Head of caudate nucleus (tissue), 42 donors: ENCODE results near the gene ZBTB7A.

Experiments used
- DNase-seq, 42 donors: peaks; one replicate each; pipeline versions ENCODE4 v3.0.0 to v3.0.0-alpha.2; 2020 to 2021; ENCODE audit warnings: mixed read lengths in 7 of 42
- intact Hi-C: fragments of 100-400 bp; cut with DNase I; formaldehyde crosslinking; loops from one replicate; pipeline ENCODE4 v1.15.0; 2022

Gene ZBTB7A

DNA sequence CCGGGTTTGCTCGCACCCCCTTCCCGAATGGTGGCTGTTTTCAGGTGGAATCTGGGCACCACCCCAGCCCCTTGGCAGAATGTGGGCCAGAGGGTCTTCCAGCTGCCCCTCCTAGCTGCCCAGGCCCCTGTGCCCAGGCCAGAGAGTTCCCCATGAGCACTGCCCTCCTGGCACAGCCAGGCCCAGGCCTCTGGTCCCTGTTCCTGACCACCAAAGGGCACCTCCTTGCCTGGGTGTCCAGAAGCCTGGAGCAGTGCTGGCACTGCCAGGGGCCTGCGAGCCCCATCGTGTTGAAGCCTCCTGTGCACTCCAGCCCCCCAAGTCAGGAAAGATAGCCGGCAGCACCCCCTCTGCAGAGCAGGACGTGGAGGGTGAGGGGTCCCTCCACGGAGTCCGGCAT lies 35.7 kb downstream of the ZBTB7A start:
- DNase-seq: no peak
- intact Hi-C loops: no loop called here

DNA sequence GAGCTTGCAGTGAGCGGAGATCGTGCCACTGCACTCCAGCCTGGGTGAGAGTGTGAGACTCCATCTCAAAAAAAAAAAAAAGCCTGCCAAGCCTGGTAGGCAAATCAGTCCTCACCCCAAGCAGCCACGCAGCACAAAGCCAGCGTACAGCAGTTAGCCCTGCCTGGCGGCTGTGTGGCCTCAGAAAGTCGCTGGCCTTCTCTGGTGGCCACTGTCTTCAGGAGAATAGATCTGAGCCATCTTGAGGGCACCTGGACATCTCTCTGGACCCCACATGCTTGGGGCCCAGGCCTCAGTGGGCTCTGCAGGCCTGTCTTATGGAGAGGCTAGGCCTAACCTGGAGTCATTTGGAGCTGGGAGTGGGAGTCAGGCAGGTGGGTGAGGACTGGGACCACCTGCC lies 36.1 kb downstream of the ZBTB7A start:
- intact Hi-C loops: no loop called here

DNA sequence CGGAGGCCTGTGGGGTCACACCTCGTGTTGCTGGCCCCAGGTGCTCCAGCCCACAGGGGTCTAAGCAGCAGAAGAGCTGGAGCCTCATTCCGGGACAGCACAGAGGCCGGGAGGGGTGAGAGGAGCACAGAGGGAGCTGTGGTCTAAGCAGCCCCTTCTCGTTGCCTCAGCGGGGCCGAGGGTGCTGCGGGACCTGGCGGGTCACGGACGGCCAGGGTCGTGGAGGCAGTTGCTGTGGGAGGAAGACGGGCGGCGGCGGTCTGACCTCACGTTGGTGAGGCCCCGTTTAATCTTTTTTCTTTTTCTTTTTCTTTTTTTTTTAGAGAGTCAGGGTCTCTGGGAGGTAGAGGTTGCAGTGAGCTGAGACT lies 37.5 kb downstream of the ZBTB7A start:
- DNase-seq: no peak
- intact Hi-C loops: no loop called here

More for the DNA sequence above, 36.1 kb downstream of the ZBTB7A start:
- DNase-seq: no peak

DNA sequence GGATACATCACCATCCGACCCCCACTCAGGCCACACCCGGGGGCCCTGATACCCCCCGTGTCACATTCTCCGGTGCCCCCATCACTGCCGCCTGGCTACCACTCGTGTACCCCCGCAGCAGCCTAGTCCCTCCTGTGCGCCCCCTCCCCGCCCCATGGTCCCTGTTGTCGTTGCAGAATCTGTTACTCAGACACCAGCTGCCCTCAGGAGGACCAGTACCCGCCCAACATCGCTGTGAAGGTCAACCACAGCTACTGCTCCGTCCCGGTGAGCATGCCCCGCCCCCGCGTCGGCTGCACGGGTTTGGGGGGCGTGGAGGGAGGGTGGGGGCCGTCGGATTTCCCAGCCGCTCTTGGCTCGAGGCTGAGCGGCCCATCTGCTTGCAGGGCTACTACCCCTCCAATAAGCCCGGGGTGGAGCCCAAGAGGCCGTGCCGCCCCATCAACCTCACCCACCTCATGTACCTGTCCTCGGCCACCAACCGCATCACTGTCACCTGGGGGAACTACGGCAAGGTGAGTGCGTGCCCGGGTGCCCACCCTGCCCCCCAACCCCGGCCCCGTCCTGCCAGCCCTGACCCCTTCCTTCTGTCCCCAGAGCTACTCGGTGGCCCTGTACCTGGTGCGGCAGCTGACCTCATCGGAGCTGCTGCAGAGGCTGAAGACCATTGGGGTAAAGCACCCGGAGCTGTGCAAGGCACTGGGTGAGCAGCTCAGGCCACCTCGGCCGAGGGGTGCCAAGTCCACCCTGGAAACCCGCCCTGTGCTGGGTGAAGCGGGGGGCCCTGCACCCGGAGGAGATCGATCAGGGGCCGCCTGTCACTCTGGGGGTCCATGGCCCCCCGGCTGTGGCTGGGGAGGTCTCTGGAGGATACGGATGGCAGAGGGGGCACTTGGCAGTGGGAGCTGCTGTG lies 38.1 kb downstream of the ZBTB7A start:
- intact Hi-C loops: no loop called here
- no peak for DNase-seq

DNA sequence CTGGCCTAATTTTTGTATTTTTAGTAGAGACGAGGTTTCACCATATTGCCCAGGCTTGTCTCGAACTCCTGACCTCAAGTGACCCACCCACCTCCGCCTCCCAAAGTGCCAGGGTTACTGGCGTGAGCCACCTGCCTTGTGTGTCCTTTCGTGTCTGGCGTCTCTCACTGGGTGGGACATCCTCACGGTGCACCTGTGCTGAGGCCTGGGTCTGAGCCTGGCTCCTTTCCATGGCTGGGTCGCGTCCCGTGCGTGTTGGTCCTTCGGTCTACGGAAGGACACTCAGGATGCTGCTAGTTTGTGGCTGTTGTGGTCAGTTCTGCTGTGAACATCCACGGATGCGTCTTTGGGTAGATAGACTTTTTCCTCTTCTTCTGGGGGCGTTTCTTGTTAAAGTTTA lies 39.6 kb downstream of the ZBTB7A start:
- intact Hi-C loops: no loop called here
- no peak for DNase-seq

DNA sequence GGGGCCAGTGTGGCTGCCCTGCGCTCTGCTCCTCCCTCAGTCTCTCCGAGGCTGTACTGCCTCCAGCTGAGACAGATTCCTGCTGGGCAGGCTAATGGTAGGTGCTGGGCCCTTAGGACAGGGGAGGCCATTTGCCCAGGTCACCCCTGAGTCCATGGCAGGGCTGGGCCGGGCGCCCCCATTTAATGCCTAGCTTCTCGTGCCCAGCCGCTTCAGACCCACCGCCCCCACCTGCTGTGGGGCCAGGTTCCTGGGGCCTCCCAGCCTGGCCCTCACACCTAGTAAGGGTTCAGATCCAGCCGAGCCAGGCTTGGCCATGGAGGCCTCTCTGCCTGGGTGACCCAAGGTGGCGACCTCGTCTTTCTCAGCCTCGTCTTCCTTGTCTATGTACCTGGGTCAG lies 41.4 kb downstream of the ZBTB7A start:
- intact Hi-C loops: no loop called here
- no peak for DNase-seq

DNA sequence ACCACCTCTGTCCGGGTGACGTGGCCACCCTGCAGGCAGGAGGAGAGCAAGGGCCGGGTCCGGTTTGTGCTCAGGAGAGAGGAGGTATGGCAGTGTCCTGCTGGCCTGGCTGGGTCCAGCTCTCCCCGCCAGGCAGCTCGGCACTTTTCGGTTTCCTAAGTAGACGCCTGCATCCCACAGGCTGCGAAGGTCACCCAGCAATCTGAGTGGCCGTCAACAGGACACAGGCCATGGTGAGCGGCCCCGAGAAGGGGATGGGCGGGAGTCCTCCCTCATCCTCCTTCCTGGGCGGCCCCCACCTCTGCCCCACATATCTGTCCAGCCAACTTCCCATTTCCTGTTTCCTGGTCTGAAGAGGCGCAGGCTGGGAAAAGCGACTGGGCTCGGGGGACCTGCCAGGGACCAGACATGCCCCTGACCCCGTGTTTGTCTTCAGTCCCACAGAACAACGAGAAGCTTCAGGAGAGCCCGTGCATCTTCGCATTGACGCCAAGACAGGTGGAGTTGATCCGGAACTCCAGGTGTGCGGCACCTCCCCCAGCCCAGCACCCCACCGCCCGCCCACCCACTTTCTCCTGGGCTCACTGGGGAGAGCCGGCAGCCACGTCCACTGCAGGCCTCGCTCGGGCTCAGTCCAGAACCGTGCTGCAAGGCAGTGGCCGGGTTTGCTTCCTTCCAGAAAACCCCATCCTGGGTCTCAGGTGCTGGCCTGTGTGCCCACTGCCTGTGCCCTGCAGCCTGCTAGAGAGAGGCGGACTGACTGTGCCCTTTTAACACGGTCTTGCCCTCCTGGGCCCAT lies 42.9 kb downstream of the ZBTB7A start:
- DNase-seq: no peak
- intact Hi-C loops: no loop called here

DNA sequence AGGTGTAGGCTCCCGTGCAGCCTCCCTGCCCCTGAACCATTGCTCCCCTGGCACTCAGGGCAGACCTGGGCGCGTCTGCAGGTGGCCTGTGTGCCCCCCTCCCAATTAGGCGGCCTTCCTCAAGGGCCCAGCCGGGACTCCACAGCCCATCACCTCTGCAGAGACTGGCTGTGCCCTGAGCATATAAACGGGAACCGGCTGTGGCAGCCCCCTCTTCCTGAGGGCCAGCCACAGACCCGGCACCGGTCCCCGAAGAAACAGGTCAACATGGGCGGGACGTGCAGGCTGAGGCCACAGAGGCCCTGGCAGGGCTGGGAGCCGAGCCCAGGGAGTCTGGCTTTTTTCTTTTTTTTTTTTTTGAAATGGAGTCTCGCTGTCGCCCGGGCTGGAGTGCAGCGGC lies 47.1 kb downstream of the ZBTB7A start:
- DNase-seq: no peak

DNA sequence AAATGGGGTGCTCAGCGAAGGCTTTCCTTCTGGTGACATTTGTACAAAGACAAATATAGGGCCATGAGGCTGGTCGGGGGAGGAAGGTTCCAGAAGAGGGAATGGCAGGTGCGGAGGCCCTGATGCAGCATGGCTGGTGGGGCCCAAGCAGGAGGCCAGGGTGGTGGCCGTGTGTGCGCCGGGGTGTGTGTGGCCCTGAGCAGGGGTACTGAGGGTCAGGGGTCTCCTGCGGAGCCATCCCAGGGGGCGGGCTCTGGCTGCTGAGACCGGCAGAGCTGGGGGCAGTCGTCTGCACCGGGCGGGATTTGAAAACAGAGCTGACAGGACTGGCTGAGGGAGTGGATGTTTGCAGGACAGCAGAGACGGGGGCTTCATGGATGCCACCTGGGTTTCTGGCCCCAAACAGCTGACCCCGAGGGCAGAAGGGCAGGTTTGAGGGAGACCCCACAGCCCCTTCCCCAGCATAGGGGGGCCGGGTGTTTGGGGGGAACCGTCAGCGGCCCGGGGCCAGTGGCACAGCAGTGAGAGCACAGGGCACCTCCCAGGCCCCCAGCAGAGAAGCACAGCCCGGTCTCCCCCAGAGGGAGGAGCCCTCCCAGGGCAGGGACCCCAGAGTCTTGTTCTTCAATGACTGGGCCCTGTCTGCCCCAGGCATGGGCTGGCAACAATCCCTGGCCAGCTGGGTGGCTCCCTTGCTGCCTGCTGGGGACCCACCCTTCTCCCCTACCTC lies 47.8 kb downstream of the ZBTB7A start:
- intact Hi-C loops: no loop called here
- DNase-seq: no peak

More for the DNA sequence above, 47.1 kb downstream of the ZBTB7A start:
- intact Hi-C loops: no loop called here

DNA sequence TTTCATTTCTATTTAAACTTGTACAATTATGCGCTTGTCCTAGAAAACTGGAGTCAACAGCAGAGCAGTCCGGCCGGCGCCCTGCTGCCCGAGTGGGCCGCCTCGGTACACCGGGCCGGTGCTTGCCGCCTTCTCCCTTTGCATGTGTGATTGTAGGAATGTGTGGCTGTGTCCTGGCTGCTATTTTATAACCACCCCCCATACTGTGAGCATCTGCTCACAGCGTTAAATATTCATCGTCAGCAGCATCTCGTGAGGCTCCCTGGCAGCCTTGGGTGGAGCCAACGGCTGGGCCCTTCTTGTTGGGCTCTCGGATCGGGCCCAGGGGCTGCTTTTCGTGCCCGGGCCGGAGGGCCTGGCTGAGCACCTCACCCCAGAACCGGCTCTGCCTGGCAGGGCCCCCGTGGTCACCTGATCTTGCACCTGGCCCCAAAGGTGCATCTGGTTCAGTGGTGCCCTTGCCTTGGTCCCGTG lies 48.5 kb downstream of the ZBTB7A start:
- intact Hi-C loops: no loop called here
- DNase-seq: peak in 18 of 42 donors; percentile 12 to 68 (median 43)

DNA sequence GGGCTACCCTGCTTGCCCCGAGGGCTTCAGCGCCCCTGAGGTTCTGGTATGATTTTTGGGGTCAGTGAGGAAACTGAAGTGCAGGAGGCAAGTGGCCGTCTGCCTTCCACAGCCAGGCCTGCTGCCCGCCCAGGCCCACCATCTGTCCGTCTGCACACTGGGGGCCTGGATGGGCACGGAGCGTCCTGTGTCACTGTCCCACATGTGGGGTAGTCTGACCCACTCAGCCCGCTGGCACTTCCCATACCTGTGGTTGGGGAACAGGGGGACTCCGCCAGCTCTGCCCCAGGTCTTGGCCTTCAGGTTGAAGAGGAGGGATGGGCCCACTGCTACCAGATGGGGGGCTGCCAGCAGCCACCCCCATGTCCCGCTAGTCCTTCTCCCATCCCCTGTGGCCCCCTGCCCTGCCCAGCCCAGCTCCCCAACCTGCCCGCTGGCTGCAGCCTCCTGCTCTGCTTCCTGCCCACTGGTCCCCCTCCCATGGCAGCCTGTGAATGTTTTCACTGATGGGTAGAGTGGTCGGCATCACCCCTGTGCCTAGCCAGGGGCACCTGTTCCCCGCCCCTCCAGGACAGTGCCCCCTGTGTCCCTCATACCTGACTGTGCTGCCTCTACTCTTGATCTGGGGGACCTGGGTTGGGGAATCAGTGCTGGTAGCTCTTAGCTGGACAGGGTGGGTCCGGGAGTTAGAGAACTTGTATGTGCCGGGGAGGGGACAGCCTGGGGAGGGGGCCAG lies 49.6 kb downstream of the ZBTB7A start:
- peak in 4 of 42 donors; percentile 28 to 48 (median 36) for DNase-seq
- intact Hi-C loops: no loop called here

DNA sequence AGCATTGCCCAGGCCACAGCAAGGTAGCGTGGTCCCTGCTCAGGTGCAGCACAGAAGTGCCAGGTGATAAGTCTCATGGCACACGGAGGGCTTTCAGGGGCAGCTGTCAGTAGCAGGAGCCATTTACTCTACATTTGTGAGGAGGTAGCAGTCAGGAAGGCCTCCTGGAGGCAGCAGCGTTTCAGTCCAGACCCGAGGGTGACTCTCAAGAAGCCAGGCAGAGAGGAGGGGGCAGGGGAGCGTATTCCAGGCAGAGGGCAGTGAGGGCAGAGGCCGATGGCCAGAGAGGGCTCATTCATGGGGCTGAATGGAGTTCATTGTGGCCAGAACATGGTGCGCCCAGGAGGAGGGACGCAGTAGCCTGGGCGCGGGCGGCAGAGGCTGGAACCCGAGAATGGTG lies 50.2 kb downstream of the ZBTB7A start:
- intact Hi-C loops: no loop called here
- DNase-seq: peak; percentile 67 to 95 (median 88)

DNA sequence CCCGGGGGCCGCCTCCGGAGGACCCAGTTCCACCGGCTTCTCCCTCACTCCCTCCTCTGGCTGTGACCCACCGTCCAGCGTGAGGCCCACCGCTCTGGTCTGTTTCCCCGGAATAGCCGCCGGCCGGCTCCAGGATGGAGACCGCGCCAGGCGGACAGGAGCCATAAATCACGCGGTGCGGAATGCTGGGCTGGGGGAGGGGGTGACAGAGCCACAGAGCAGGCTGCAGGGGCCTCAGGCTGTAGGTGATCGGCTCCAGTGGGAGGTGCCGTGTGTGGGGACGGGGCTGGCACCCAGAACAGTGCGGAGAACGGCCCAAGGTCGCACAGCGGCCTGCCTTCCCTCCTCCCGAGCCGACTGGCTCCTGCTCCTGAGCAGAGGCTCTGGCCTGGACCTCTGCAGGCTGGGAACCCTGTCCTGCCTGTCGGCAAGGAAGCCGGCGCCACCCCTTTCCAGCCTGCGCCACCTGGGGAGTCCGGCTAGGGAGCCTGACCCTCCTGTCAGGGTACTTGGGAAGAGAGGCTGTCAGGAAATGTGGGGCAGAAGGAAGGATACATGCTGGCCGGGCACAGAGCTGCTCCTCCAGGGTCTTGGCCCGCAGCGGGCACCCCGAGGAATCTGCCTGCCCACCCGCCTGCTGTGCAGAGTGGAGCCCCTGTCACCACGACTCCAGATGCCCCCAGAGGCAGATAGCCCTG lies 50.8 kb downstream of the ZBTB7A start:
- no peak for DNase-seq
- intact Hi-C loops: no loop called here

DNA sequence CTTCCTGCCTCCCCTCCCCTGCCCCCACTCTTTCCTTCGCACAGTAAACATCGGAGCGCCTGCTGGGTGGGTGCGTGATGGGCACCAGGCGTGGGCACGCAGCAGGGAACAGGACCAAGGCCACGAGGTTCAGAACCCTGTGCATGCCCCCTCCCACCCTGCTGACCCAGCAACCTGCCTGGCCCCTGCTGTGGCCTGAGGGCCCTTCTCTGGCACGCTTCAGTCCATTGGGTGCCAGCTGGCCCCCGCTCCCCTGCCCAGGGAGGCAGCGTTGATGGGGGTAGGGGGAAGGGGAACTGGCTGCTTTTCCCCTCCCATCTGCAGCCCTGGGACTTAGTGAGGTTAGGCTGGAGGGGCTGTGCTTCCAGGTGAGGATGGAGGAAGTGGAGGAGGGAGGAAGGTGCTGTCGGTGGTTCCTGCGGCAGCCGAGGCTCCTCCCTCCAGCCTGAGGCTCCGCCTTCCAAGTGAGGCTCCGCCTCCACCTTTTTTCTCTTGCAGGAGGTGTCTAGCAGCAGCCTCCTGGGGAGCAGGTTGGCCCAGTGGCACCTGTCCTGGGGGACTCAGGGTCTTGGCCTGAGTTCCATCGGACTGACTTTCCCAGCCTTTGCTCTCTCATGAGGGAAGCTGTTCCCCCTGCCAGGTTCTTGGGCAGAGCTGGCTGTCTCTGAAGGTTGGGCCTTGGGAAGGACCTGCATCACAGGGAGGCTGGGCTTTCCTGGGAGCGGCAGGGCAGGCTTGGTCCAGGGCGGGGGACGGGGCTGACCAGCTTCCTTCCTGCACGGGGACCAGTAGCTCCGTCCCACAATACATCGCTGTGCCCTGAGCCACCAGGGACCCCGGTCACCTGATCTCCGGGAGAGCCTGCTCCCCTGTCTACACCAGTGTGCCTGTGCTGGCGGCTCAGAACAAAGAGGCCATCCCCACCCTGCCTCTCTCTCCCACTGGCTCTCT lies 51.9 kb downstream of the ZBTB7A start:
- no peak for DNase-seq
- intact Hi-C loops: no loop called here

DNA sequence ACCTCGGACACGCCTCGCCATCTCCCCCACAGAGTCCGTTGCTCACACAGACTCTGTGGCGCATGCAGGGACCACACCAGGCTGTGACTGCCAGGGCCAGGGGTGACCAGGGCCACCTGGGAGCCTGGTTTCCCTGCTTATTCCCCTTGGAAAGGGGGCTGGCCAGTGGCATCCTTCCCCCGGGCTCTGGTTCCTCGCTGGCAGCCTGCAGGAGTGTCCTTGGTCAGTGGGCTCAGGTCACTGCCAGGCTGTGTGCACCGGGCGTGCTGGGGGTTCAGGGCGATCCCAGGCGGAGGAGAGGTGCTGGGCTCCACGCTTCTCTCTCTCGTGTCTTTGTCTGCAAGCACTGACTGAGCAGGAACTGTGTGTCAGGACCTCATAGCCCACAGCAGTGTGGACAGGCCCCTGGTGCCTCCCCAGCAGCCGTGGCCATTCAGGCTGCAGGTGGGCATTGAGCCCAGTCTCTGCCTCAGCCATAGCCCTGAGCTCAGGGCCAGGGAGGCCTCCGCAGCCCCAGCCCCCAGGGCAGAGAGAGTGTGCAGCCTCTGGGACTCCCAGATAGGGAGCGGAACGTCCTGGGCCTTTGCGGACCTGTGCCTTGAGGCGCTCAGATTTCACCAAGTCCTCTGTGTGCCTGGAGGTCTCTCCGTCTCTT lies 52.7 kb downstream of the ZBTB7A start:
- peak in 17 of 42 donors; percentile 35 to 72 (median 50) for DNase-seq
- intact Hi-C loops: no loop called here

DNA sequence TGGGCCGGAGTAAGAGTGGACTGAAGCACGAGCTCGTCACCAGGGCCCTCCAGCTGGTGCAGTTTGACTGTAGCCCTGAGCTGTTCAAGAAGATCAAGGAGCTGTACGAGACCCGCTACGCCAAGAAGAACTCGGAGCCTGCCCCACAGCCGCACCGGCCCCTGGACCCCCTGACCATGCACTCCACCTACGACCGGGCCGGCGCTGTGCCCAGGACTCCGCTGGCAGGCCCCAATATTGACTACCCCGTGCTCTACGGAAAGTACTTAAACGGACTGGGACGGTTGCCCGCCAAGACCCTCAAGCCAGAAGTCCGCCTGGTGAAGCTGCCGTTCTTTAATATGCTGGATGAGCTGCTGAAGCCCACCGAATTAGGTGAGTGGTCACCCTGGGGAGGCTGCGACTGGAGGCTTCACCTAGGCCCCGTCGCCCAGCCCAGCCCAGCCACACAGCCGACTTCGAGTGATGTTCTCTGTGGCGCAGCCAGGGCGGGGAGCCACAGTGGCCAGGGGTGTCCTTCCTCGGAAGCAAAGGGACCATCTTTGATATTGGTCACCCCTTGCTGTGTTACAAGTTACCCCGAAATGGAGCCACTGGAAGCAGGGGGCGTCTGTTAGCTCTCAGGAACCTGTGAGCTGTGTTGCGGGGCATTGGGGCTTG lies 53.6 kb downstream of the ZBTB7A start:
- DNase-seq: no peak
- intact Hi-C loops: no loop called here
